A673 (cell line): ENCODE data around the gene PHC2.

Experiments used
- CTCF ChIP-seq: fragments of 300-800, 200-600 bp; sonication (generic); conservative IDR thresholded peaks from 2 replicates; pipeline ENCODE4 v1.5.1; 2017; ENCODE audit warnings: low read depth, mild to moderate bottlenecking, antibody characterized with exemption, low read length, moderate library complexity, mixed read lengths
- EZH2 ChIP-seq: fragments of 200-600 bp; sonication (generic); IDR thresholded peaks from 2 replicates; pipeline ENCODE4 v1.6.1; 2017; ENCODE audit warnings: borderline replicate concordance, low read depth, mild to moderate bottlenecking, mixed read lengths, antibody characterized with exemption, low read length; ENCODE audit not compliant: poor library complexity, severe bottlenecking

GRCh38 chr1:33394770-33395169 is 36.1 kb downstream of the PHC2 start:
- TF ChIP-seq CTCF, result no peak
- no peak for TF ChIP-seq EZH2
